ENCODE data around the gene PRIM1.

- TF ChIP-seq CTCF (IDR thresholded peaks at IDR 0.05) (no peak), EZH2 (IDR thresholded peaks at IDR 0.05) (no peak)
These were observed 30.4 kb downstream of the PRIM1 start for GRCh38 chr12:56721721-56722120.
